Activated naive CD4-positive, alpha-beta T cell treated with anti-CD3 and anti-CD28 coated beads, Interleukin-2, amount 50 U/mL, for 72 hours (primary cell): ENCODE measurements around the gene SAMD7. TPM values are rescaled to one million over a fixed set of nuclear protein-coding genes. Genes with fewer than 3 reads are reported as not detected.

Experiments
- ATAC-seq, 2 donors: fragments of 150-1000 bp; cut with Tn5 transposase; 2 replicates each; pipeline ENCODE4 v1.10.0; 2021; ENCODE audit warnings: mild to moderate bottlenecking in 2 of 2, moderate library complexity in 2 of 2
- DNase-seq, 2 donors: peaks; one replicate each; pipeline ENCODE4 v3.0.0; 2021 to 2022; ENCODE audit warnings: low spot score in 2 of 2
- H3K27ac Mint-ChIP-seq, 2 donors: one replicate each; pipeline ENCODE4 v1.8.0; 2022; ENCODE audit warnings: mild to moderate bottlenecking in 2 of 2, mixed read lengths in 2 of 2
- H3K36me3 Mint-ChIP-seq, 2 donors: one replicate each; pipeline ENCODE4 v1.8.0; 2022; ENCODE audit warnings: mixed read lengths in 2 of 2
- H3K9me3 Mint-ChIP-seq, 2 donors: one replicate each; pipeline ENCODE4 v1.8.0; 2022; ENCODE audit warnings: mixed read lengths in 2 of 2
- total RNA-seq, 2 donors: library from RNA; stranded (reverse); gene quantifications; one replicate each; pipeline ENCODE4 v1.2.3, GENCODE V29; 2022

The SAMD7 gene
- total RNA-seq, 2 donors from 2014 or later, result not detected

DNA sequence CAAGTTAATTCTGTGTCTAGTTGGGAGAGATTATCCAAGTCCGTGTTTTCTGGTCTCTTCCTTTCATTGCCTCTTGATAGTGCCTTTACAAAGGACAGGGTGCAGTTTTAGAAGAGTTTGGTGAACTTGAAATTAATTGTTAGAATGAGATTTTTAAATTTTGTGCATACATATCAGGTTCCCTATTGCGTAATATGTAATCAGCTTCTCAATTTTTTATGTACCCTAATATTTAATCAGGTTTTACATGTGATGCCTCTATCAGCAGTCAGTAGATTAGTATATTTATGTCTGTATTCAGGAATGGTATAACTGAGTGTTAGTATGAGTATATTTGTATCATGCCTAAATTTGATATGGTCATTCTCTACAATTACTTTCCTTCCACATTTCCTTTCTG lies 60.1 kb downstream of the SAMD7 start:
- Mint-ChIP-seq H3K36me3 (peaks cover 7 to 11% of the 10 kb centered on the region in 2 donors), H3K27ac (no peak overlapping the region), H3K9me3 (no peaks in the 10 kb centered on the region)
- DNase-seq, result no peak
- no peak for ATAC-seq

DNA sequence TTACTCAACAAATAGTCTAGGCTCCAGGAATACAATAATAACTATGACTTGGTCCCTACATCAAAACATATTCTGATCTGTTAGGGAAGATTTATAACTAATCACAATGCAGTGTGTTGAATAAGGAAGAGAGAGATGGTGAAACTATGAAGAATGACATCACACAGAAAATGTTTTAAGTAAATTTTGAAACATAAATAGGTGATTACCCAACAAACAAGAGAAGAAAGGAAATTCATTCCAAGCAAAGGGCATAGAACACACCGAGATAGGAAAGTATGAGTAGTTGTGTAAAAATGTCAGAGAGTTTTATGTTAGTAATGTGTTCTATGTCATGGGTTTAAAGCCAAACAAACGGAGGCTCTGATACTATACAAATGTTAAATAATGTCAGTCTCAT lies 68.7 kb downstream of the SAMD7 start:
- Mint-ChIP-seq H3K27ac (peak overlapping the region; percentile 3 to 33), H3K9me3 (no peaks in the 10 kb centered on the region), H3K36me3 (peaks cover 4 to 39% of the 10 kb centered on the region in 2 donors)
- no peak for DNase-seq
- ATAC-seq, result peak in 1 of 2 donors; percentile 41

DNA sequence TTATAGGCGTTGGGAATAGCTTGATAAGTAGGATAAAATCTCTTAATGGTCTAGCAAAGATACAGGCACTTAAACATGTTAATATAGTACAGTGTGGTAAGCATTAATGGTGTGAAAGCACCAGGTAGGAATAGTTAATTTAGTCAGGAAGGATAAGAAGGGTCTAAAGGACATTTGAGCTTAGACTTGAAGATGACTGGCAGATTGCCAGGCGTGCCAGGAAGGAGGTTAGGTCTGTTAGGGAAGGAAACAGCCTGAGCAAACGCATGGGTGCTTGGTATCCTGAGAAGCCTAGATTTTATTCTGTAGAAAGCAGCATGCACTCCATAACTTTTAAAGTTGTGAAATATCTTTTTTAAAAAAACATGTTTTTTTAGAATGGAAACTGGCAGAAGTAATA lies 72.9 kb downstream of the SAMD7 start:
- Mint-ChIP-seq H3K9me3 (no peaks in the 10 kb centered on the region), H3K36me3 (peaks cover 4 to 36% of the 10 kb centered on the region in 2 donors), H3K27ac (peak overlapping the region in 1 of 2 donors; percentile 68)
- ATAC-seq (no peak), DNase-seq (no peak)

Other genes starting within 250 kb of the SAMD7 start
- gene MECOM, start 247.9 kb upstream of the SAMD7 start, total RNA-seq, result not detected
- 10 to 100 TPM in 1 of 2 donors, 1 to 10 TPM in 1; 8.5 to 10.2 TPM for gene TERC, start 146.5 kb upstream of the SAMD7 start, total RNA-seq
- gene ACTRT3, start 142.0 kb upstream of the SAMD7 start, total RNA-seq, result 1 to 10 TPM in 1 of 2 donors, under 1 TPM in 1; 0.19 to 2.1 TPM
- 10 to 100 TPM; 13.3 to 16.7 TPM for gene MYNN, start 138.2 kb upstream of the SAMD7 start, total RNA-seq
- gene LRRIQ4, start 98.7 kb upstream of the SAMD7 start, total RNA-seq, result under 1 TPM; 0.21 to 0.32 TPM
- gene LRRC34, start 98.7 kb upstream of the SAMD7 start, total RNA-seq, result 1 to 10 TPM; 2.1 to 3.2 TPM
- not detected for gene LRRC31, start 41.6 kb upstream of the SAMD7 start, total RNA-seq
- 10 to 100 TPM; 52.1 to 81.9 TPM for gene SEC62, start 55.2 kb downstream of the SAMD7 start, total RNA-seq
- 10 to 100 TPM in 1 of 2 donors, 1 to 10 TPM in 1; 7.2 to 13.2 TPM for gene GPR160, start 126.4 kb downstream of the SAMD7 start, total RNA-seq